ENCODE data around the gene TANGO2. TPM values are rescaled to one million over a fixed set of nuclear protein-coding genes. Genes with fewer than 3 reads are reported as not detected.

The TANGO2 gene
- total RNA-seq, 1 donor from 2014 or later = 24.9 TPM

DNA sequence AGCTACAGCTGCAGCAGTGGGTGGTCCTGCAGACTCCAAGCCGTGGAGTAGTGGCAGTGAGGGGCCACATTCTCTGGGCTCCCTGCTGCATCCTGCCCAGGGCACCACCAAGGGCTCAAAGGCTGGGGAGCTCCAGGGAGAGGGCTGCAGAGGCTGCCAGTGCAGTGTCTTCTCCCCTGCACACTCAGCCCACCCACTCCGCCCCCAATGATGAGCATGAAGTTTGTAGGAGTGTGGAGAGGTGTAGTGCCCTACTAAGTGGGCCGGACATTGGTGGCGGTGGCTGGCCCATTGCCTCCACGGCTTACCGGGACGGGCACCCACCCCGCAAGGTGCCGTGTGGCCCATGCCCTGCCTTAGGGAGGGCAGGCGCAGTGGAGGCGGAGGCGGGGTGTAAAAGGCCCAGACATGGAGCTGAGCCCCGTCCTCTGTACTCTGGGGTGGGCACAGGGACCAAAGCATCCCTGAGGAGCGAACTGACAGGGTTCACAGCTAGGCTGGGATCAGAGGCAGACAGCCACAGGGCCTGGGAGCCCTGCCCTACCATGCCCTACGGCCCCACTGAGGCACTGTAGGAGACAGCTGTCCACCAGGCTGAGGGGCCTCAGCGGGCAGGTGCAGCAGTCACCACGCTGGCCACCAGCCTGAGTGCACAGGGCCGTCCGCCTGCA is 23.2 kb upstream of the TANGO2 start:
- Mint-ChIP-seq H3K4me1 (ENCODE audit: unreplicated experiment) (peaks cover 37% of the 10 kb centered on the region), H3K36me3 (ENCODE audit: unreplicated experiment) (no peaks in the 10 kb centered on the region), H3K4me3 (ENCODE audit: unreplicated experiment) (no peak overlapping the region), H3K27me3 (ENCODE audit: unreplicated experiment) (no peaks in the 10 kb centered on the region), H3K9me3 (ENCODE audit: unreplicated experiment) (peaks cover under 1% of the 10 kb centered on the region), H3K27ac (ENCODE audit: unreplicated experiment) (no peak overlapping the region)
- DNase-seq (ENCODE audit: extremely low spot score, unreplicated experiment) = no peak
- TF ChIP-seq, protein P1, sequence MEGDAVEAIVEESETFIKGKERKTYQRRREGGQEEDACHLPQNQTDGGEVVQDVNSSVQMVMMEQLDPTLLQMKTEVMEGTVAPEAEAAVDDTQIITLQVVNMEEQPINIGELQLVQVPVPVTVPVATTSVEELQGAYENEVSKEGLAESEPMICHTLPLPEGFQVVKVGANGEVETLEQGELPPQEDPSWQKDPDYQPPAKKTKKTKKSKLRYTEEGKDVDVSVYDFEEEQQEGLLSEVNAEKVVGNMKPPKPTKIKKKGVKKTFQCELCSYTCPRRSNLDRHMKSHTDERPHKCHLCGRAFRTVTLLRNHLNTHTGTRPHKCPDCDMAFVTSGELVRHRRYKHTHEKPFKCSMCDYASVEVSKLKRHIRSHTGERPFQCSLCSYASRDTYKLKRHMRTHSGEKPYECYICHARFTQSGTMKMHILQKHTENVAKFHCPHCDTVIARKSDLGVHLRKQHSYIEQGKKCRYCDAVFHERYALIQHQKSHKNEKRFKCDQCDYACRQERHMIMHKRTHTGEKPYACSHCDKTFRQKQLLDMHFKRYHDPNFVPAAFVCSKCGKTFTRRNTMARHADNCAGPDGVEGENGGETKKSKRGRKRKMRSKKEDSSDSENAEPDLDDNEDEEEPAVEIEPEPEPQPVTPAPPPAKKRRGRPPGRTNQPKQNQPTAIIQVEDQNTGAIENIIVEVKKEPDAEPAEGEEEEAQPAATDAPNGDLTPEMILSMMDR (IDR thresholded peaks at IDR 0.05) = no peak

DNA sequence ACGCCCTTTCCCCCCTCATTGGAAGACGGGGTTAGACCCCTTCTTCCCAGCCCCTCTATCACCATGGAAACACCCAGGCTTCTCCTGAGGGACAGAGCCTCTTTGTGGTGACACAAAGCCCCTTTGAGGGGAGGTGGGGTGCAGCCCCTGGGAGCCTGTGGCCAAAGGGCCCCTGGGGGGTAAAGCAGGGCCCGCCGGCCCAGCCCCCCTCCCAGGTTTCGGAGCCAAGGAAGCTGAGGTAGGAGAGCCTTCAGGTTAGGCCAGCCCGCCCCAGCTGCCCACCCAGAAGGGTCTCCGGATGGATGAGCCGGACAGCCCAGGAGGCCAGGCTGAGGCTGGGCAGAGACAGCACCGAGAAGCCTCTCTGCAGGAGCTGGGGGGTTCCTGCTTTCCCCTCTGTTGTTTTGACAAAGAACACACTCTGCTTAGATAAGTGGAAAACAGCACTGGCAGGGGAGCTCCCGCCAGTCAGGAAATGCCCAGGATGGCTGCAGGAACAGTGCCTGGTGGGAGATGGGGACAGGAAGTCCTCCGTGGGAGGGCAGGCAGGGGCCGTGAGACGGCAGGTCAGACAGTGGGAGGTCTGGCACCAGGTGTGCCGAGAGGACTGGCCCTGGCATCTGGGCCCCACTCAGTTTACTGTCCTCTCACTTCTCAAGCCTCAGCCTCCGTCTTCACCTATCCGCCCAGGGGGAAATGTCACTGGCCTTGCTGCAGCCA is 22.5 kb upstream of the TANGO2 start:
- peaks cover 37% of the 10 kb centered on the region for H3K4me1 Mint-ChIP-seq (ENCODE audit: unreplicated experiment)

GRCh38 chr22:19998991-19999820 is 21.7 kb upstream of the TANGO2 start:
- peaks cover 37% of the 10 kb centered on the region for H3K4me1 Mint-ChIP-seq (ENCODE audit: unreplicated experiment)
- no peak overlapping the region for H3K27ac Mint-ChIP-seq (ENCODE audit: unreplicated experiment)
- H3K36me3 Mint-ChIP-seq (ENCODE audit: unreplicated experiment) = no peaks in the 10 kb centered on the region

More for the DNA sequence above, 22.5 kb upstream of the TANGO2 start:
- peaks cover 7% of the 10 kb centered on the region for H3K9me3 Mint-ChIP-seq (ENCODE audit: unreplicated experiment)
- no peaks in the 10 kb centered on the region for H3K27me3 Mint-ChIP-seq (ENCODE audit: unreplicated experiment)
- TF ChIP-seq, protein P1 (IDR thresholded peaks at IDR 0.05) = no peak
- no peaks in the 10 kb centered on the region for H3K36me3 Mint-ChIP-seq (ENCODE audit: unreplicated experiment)
- H3K4me3 Mint-ChIP-seq (ENCODE audit: unreplicated experiment) = no peak overlapping the region
- no peak for DNase-seq (ENCODE audit: extremely low spot score, unreplicated experiment)
- peak overlapping the region; percentile 56 for H3K27ac Mint-ChIP-seq (ENCODE audit: unreplicated experiment)

GRCh38 chr22:20000246-20001081 is 20.4 kb upstream of the TANGO2 start:
- H3K4me1 Mint-ChIP-seq (ENCODE audit: unreplicated experiment) = peaks cover 30% of the 10 kb centered on the region
- H3K36me3 Mint-ChIP-seq (ENCODE audit: unreplicated experiment) = no peaks in the 10 kb centered on the region
- TF ChIP-seq, protein P1 (IDR thresholded peaks at IDR 0.05) = no peak
- DNase-seq (ENCODE audit: extremely low spot score, unreplicated experiment) = no peak
- no peaks in the 10 kb centered on the region for H3K27me3 Mint-ChIP-seq (ENCODE audit: unreplicated experiment)
- no peak overlapping the region for H3K27ac Mint-ChIP-seq (ENCODE audit: unreplicated experiment)
- no peak overlapping the region for H3K4me3 Mint-ChIP-seq (ENCODE audit: unreplicated experiment)
- peaks cover 21% of the 10 kb centered on the region for H3K9me3 Mint-ChIP-seq (ENCODE audit: unreplicated experiment)

More at GRCh38 chr22:19998991-19999820, 21.7 kb upstream of the TANGO2 start:
- no peak for DNase-seq (ENCODE audit: extremely low spot score, unreplicated experiment)
- TF ChIP-seq, protein P1 (IDR thresholded peaks at IDR 0.05) = no peak
- Mint-ChIP-seq H3K27me3 (ENCODE audit: unreplicated experiment) (no peaks in the 10 kb centered on the region), H3K4me3 (ENCODE audit: unreplicated experiment) (no peak overlapping the region), H3K9me3 (ENCODE audit: unreplicated experiment) (peaks cover 15% of the 10 kb centered on the region)
